ENCODE data around the gene FREM3. TPM values are rescaled to one million over a fixed set of nuclear protein-coding genes. Genes with fewer than 3 reads are reported as not detected.

Gene FREM3
- total and polyA plus RNA-seq, 3 donors from 2014 or later = 0.06 to 0.42 (median 0.08) TPM

DNA sequence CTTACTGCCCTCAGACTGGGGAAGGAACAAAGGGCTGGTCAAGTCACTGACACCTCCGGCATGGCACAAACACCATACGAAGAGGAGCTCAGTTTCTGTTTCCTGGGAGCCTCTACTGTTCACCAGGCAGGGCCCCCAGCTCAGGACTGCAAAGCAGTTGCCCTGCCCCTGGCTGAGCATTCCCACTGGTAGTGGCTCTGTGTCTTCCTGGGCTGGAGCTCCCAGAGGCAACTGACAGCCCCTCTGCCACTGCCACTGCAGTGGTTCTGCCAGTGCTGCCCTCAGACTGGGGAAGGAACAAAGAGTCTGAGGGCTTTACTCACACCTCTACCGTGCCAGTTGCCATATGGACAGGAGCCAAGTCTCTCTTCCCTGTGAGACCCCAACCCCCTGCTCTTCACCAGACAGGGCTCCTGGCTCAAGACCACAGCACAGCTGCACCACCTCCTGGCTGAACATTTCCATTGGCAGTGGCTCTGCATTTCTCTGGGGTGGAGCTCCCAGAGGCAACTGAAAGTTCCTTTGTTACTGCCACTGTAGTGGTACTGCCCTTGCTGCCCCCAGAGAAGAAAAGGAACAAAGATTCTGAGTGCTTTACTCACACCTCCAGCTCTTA is 119.0 kb downstream of the FREM3 start:
- no peaks in the 10 kb centered on the region for H3K36me3 ChIP-seq (ENCODE audit: low read depth, missing control alignments)
- no peak for DNase-seq
- no peaks in the 10 kb centered on the region for H3K27me3 ChIP-seq
- no peak overlapping the region for H3K27ac ChIP-seq
- H3K4me3 ChIP-seq = no peak overlapping the region
- no peaks in the 10 kb centered on the region for H3K9me3 ChIP-seq
- WGBS, 2 donors = 80 to 92% methylated on average over 1 to 3 of the region's 3 CpGs
- TF ChIP-seq, protein P1, sequence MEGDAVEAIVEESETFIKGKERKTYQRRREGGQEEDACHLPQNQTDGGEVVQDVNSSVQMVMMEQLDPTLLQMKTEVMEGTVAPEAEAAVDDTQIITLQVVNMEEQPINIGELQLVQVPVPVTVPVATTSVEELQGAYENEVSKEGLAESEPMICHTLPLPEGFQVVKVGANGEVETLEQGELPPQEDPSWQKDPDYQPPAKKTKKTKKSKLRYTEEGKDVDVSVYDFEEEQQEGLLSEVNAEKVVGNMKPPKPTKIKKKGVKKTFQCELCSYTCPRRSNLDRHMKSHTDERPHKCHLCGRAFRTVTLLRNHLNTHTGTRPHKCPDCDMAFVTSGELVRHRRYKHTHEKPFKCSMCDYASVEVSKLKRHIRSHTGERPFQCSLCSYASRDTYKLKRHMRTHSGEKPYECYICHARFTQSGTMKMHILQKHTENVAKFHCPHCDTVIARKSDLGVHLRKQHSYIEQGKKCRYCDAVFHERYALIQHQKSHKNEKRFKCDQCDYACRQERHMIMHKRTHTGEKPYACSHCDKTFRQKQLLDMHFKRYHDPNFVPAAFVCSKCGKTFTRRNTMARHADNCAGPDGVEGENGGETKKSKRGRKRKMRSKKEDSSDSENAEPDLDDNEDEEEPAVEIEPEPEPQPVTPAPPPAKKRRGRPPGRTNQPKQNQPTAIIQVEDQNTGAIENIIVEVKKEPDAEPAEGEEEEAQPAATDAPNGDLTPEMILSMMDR (IDR thresholded peaks at IDR 0.05) = no peak
- TF ChIP-seq POLR2A (IDR thresholded peaks at IDR 0.05) = no peak
- intact Hi-C loops (cut with DNase I; ENCODE audit: low total_unique reads) = no loop called here
- no peaks in the 10 kb centered on the region for H3K4me1 ChIP-seq

DNA sequence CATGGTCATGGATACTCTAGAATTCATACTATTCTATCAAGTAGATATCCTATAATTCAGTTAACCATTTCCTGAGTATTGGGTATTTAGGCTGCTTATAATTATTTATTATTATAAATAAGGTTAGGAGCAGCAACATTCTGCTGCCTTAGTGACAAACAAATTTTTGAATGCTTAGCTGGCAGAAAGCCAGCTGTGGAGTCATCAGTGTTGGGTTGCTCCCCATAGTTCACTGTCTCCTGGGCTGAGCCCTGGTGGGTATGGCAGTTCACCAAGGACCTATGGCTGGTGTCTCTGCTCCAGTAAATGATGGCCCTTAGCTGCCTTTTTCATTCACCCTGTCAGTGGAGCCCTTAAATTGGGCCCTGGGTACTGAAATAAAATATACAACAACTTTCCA is 125.1 kb downstream of the FREM3 start:
- DNase-seq = no peak
- intact Hi-C loops (cut with DNase I; ENCODE audit: low total_unique reads) = no loop called here
- H3K36me3 ChIP-seq (ENCODE audit: low read depth, missing control alignments) = no peaks in the 10 kb centered on the region
- H3K4me1 ChIP-seq = no peaks in the 10 kb centered on the region
- H3K27ac ChIP-seq = no peak overlapping the region
- no peak for TF ChIP-seq POLR2A (IDR thresholded peaks at IDR 0.05)
- TF ChIP-seq, protein P1 (IDR thresholded peaks at IDR 0.05) = no peak
- no peaks in the 10 kb centered on the region for H3K9me3 ChIP-seq
- H3K27me3 ChIP-seq = no peaks in the 10 kb centered on the region
- no peak overlapping the region for H3K4me3 ChIP-seq

DNA sequence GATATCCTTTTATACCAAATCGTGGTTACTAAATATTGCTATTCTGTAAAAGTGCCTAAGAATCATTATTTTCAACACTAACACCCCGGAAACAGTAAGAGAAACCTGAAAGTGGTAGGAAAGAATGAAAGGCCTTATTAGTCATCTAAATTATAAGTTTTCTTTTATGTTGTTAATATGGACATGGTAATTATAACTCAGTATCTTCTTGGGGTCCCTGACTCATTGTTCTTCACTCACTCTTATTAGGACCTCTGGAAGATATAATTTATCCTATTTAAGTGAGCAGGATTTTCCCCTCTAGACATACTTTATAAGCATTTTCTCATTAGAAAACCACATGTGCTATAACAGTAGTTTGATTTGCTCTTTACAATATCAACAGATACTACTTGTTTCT is 136.0 kb downstream of the FREM3 start:
- Histone ChIP-seq H3K4me1 (no peaks in the 10 kb centered on the region), H3K27ac (no peak overlapping the region), H3K4me3 (no peak overlapping the region), H3K27me3 (no peaks in the 10 kb centered on the region), H3K36me3 (ENCODE audit: low read depth, missing control alignments) (no peaks in the 10 kb centered on the region), H3K9me3 (no peaks in the 10 kb centered on the region)
- intact Hi-C loops (cut with DNase I; ENCODE audit: low total_unique reads) = no loop called here
- TF ChIP-seq POLR2A (IDR thresholded peaks at IDR 0.05) = no peak
- TF ChIP-seq, protein P1 (IDR thresholded peaks at IDR 0.05) = no peak
- DNase-seq = no peak
- 91 to 97% methylated on average over 2 of the region's 2 CpGs for WGBS, 2 donors

DNA sequence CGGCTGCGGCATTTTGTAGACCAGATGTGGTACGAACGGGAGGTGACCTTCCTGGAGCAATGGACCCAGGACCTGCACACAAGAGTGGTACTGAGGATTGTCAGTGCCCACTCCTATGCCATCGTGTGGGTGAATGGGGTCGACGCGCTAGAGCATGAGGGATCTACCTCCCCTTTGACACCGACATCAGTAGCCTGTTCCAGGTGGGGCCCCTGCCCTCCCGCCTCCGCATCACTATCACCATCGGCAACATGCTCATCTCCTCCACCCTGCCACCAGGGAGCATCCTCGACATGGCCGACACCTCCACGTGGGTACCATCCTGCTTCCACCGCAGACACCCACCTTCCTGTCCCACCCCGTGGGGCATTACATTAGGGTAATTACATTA is 140.7 kb downstream of the FREM3 start:
- H3K27ac ChIP-seq = peak overlapping the region in 1 of 2 donors; percentile 76
- intact Hi-C loops (cut with DNase I; ENCODE audit: low total_unique reads) = no loop called here
- no peaks in the 10 kb centered on the region for H3K9me3 ChIP-seq
- H3K4me1 ChIP-seq = peaks cover 7% of the 10 kb centered on the region
- 47 to 51% methylated on average over 5 to 17 of the region's 17 CpGs for WGBS, 2 donors
- TF ChIP-seq, protein P1 (IDR thresholded peaks at IDR 0.05) = no peak
- no peak for TF ChIP-seq POLR2A (IDR thresholded peaks at IDR 0.05)
- no peak for DNase-seq
- H3K4me3 ChIP-seq = peak overlapping the region; percentile 58 to 66
- no peaks in the 10 kb centered on the region for H3K27me3 ChIP-seq
- no peaks in the 10 kb centered on the region for H3K36me3 ChIP-seq (ENCODE audit: low read depth, missing control alignments)

Data from testis (tissue), 3 donors.